Measurements from ENCODE around the gene RPTOR.

GRCh38 chr17:80821546-80821945 is 276.9 kb downstream of the RPTOR start:
- TF ChIP-seq EZH2 (IDR thresholded peaks at IDR 0.05) (no peak), POLR2AphosphoS5 (IDR thresholded peaks at IDR 0.05; ENCODE audit: borderline replicate concordance, low read depth, low read length) (no peak)
